ENCODE measurements around the gene MREG.

Gene MREG

DNA sequence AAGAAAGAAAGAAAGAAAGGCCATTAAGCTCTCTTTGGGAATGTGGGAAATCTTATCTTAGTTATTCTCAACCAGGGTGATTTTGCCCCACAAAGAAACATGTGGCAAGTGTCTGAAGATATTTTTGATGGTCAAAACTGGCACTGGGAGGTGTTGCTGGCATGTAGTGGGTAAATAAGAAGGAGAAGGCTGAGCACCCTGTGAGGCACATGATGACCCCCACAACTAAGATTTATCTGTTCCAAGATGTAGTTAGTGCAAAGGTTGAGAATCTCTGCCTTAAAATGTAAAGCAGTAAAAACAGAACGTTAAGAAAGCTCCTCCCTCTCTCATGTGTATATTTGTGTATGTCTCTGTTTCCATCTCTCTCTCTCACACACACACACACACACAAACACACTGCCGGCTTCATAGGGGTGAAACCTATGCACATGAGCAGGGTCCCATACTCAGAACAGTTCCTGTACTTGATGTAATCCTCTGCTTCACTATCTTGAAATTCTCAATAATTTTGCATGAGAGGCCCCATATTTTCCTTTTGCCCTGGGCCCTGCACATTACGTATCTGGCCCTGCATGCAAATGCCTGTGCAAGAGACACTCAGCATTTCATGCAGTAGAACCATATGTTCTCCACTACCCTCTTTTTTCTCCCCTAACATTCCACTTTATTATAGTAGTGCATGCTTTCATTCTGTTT lies 94.3 kb downstream of the MREG start:
- DNase-seq (ENCODE audit: low spot score) = no peak

GRCh38 chr2:215917953-215918620 lies 95.3 kb downstream of the MREG start:
- DNase-seq (ENCODE audit: low spot score) = no peak

GRCh38 chr2:215915441-215915840 lies 97.9 kb downstream of the MREG start:
- DNase-seq (ENCODE audit: low spot score) = no peak

DNA sequence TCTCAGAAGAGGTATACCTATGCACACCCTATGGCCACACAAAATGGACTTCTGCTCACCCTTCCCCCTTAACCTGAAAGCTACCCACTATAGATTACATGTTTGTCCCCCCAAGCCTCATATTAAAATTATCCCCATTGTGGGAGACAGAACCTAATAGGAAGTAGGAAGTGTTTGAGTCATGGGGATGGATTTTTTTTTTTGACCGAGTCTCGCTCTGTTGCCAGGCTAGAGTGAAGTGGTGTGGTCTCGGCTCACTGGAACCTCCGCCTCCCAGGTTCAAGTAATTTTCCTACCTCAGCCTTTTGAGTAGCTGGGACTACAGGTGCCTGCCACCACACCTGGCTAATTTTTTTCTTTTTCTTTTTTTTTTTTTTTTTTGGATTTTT lies 98.6 kb downstream of the MREG start:
- DNase-seq (ENCODE audit: low spot score) = no peak

DNA sequence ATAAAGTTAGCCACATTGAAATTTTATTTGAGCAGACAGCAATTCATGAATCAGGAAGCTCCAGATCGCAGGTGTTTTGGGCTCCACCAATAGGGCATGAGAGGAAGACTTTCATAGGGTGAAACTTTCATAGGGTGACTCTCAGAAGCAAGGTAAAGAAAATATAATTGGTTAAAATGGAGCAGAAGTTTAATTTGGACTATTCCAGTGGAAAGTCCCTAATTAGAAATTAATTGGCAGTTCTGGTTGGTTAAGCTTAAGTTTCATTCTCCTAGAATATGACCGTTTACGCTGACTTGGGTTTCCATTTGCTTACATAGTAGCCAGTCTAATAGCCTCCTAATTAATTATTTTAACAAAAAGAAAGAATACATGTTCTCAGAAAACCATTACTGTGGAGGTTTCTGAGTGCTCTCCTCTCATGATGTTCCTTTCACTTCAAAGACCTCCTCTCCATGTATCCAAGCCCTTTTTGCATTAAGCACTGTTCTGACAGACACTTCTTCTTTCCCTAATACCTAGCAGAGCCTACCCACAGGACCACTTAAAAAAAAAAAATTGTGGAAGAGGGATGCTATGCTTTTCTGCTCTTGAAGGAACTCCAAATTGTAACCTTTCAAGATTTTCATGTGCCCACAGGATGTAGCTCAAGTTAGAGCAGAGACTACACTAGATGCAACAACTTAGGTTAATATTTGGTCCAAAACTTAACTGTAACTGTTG lies 99.1 kb downstream of the MREG start:
- DNase-seq (ENCODE audit: low spot score) = no peak

DNA sequence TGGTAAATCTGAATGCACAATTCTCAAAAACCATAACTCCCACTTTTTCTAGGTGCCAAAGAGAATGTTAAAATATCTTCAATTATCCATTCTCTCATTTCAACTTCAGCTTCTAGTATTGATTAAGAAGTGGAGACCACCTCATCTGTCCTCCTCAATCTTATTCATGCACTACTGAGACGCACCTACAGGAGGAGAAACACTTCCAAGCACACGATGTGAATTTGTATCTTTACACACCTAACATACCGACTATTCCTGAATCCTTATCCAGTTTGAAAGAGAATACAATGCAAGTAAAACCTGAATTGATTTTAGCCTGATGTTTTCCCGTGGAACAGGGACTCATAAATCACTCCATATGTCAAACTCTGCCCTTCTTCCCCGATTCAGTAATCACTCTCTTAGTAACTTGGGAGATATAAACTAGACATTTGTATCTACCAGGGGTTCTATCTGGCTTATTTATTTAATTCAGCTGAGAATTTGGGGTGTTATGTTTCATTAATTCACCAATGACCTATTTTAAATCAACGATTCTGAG lies 101.0 kb downstream of the MREG start:
- no peak for DNase-seq (ENCODE audit: low spot score)

DNA sequence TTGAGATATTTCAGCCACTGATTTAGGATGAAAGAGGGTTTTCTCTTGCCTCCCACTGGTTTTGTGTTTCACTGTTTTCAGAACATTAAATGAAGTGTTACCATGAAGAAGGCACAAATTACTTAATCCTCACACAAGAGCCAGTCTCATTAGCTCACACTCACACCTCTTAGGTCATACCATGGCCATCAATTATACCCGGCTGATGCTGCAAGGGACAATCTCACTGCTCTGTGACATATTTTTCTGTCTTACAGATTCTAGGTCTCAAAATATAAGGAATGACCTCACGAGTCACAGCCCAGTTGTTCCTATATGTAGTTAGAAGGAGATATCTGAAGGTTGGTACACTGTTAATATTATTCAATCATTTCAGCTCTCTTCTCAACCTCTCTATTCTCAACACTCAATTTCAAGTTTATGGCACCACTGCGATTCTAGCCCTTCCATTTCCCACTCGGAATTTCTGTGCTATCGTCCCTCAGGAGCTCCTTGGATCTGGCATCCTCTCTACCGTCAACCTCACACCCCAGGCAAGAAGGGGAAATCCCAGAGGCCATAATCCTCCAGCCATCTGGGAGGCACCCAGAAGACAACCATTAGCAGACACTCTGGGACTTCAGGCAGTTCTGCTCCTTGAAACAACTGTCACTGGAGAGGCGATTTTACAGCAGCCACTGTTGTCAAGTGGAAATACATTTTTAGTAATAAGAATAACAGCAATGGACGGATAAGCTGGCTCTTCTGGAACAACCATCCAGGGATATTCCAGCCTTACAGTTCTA lies 101.9 kb downstream of the MREG start:
- no peak for DNase-seq (ENCODE audit: low spot score)

- DNase-seq (ENCODE audit: low spot score) = no peak
Observed at GRCh38 chr2:215910180-215910579, 103.2 kb downstream of the MREG start.

DNA sequence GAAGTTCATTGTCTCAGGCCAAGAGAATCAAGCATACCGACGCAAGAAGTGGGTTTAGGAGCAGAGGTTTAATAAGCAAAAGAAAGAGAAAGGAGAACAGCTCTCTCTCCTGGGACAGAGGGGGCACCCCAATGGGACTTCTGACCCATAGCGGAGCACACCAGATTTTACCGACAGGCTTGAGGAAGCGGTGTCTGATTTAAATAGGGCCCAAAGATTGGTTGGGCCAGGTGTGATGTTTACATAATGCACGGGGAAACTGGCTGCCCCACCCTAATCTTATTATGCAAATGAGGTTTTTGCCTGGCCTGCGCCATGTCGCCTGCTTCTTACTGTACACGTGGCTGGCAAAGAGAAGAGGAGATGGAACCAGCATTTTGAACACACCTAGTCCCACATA lies 106.2 kb downstream of the MREG start:
- DNase-seq (ENCODE audit: low spot score) = no peak

DNA sequence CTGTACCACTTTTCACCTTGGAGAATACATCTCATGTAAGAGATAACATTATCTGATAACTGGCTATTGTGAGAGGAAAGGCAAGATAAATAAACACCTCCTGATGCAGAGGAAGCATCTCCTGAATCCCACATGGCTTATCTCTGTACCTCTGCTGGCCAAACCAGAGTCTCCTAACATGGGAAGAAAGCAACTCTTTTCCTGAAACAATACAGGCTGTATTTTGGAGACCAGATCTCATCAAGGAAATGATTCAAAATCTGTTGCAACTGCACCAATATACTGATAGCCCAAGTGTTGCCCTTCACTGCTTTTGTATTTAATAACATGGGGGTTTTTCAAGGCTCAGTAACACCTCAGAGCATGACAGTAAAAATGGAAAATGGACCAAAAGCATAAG lies 106.9 kb downstream of the MREG start:
- DNase-seq (ENCODE audit: low spot score) = no peak

DNA sequence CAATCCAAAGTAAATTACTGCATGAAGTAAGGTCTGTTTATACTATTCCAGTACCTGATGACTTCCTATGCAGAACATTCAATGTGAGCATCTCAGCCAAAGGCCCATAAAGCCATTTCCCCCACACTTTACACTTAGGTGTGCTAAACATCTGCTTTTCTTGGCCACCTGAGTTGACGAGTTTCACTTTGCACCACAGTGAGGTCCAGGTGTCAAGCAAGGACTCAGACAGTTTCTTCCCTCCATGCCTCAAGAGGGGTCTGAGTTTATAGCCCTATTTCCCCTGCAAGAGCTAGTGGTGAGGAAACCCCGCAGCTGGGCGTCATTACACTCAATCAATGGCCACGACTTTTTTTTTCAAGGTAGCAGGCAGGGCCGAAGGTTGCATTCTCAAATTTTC lies 107.7 kb downstream of the MREG start:
- no peak for DNase-seq (ENCODE audit: low spot score)

- no peak for DNase-seq (ENCODE audit: low spot score)
Observed at GRCh38 chr2:215904101-215904500, 109.2 kb downstream of the MREG start.

GRCh38 chr2:215903203-215903602 lies 110.1 kb downstream of the MREG start:
- DNase-seq (ENCODE audit: low spot score) = no peak

DNA sequence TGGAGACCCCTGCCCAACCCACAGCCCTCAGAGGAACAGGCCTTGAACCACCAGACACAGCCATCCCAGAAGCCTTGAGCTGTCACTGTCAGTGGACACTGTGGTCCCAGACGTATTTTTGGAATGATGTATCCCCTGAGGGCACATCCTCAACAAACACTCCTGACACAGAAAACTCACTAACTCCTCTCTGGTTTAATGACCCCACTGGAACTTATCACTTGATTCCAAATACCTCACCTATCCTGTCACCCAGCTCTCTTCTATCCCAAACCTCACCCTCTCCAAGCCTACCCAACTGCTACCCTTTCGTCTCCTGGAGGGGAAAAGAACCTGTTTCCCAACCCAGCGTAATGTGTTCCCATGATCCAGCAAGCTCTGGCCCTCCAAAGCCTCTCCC lies 111.6 kb downstream of the MREG start:
- DNase-seq (ENCODE audit: low spot score) = no peak

GRCh38 chr2:215900843-215901242 lies 112.5 kb downstream of the MREG start:
- no peak for DNase-seq (ENCODE audit: low spot score)

DNA sequence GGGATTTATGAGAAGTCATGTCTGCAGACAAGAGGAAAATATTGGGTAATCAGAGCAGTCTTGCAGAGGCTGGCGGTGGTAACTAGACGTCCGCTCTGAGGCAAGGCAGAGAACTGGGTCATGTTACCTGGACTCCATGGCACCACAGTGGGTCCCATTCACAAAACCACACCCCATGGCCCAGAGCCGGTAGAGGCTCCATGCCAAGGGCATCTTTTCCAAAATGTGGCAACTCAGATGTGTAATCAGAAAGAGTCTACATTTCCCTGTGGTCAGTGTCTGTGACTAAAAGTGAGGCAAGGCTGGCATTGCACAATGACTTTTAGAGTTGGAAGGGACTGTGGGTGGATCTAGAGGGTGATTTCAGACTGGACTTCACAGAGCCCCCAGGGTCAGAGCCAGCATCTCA lies 113.1 kb downstream of the MREG start:
- peak; percentile 11 for DNase-seq (ENCODE audit: low spot score)

DNA sequence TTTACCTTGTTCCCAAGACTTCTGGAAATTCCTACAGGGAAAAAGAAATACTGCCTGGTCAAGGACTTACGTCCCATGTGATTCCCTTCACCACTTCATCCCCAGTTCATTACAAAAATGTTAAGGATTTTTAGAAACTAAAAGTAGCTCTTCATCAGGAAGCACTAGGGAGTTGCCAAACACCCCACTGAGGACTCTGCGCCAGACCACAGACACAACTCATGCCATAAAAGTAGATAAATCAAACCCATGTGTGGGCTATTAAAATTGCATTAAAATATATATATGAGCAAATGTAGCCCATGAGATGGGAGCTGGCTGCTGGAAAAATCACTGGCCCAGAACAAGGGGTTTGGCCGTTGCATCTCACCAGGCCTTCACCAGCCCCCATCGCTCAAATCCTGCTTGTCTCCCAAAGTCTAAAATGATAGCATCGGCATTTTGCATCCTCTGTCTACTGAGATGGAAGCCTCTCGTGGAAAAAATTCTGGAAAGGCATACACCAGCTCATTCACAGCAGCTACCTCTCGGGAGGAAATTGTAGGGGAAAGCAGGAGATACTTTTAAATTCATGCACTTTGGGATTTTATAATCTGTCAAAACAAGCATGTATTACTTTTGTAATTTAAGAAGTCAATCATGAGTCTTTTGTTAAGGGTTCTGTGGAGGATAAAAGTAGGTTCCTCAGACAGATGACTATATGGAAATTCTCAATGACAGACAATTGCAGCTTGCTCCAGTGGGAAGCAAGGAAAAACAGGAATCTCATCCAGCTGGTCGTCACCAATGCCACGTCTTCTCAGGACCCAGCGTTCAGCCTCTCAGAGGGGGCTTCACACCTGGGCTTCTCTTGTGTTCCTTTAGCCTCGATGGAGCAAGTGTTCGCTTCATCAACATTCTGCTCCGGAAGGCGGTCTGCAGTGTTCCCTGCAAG lies 113.9 kb downstream of the MREG start:
- DNase-seq (ENCODE audit: low spot score) = no peak

DNA sequence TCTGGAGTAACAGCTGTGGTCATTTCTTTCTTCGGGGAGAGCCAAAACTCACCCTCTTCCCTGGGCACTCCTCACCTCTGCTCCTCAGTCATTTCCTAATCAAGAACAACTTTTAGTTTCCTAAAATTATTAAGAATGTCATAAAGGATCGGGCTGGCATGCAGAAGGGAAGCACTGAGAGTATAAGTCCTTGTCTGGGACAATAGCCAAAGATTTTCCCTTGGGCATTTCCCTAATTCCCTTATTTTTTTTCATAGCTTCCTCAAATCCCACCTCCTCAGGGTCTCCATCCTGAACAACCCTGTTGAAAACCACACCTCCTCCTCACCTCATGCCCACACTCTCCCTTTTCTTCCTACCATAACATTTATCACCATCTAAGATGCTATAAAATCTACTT lies 115.0 kb downstream of the MREG start:
- no peak for DNase-seq (ENCODE audit: low spot score)

DNA sequence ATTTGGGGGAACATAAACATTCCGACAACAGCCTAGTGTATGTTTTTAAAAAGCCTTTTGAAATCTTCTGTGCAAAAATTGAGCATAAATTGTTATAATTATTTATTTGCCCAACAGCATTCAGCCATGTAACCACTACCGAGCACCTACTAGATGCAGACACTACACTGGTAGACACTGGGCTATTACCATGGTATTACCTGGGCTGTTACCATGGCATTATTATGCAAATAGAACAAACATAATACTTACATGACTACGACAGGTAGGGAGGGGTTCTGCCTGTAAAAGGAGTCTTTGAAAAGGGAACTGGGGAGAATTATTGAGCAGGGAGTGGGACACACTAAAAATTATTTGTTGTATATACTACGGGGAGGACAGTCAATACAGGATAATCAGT lies 116.4 kb downstream of the MREG start:
- no peak for DNase-seq (ENCODE audit: low spot score)

DNA sequence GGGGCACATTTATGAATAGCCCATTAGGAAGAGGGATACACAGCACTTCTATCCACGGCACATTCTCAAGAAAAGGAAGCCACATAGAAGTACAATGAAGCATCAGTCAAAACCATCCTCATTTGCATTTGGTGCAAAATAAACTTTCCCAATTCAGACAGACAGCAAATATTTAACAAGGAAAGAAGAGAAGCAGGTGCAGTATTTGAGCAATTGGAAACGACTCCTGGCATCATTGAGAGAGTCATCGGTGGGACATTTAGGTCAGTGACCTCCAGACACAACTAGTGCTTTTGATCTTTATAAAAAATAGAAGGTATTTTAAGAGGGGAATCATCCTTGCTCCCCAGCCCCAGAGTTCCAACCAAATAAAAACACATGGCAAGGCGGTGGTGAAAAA lies 118.0 kb downstream of the MREG start:
- no peak for DNase-seq (ENCODE audit: low spot score)

All from HuH-7 (cell line).